Measurements from ENCODE around the gene JADE1. TPM values are rescaled to one million over a fixed set of nuclear protein-coding genes. Genes with fewer than 3 reads are reported as not detected.

Gene JADE1
- total RNA-seq, 1 experiment from 2014 or later = 192 TPM

GRCh38 chr4:128869776-128870509 is 60.4 kb downstream of the JADE1 start:
- H3K18ac ChIP-seq (ENCODE audit: insufficient read length, low read depth, low read length) = no peak overlapping the region
- H2BK120ac ChIP-seq (ENCODE audit: low read depth, low read length, poor library complexity, severe bottlenecking) = no peak overlapping the region
- no peaks in the 10 kb centered on the region for H3K9me3 ChIP-seq (ENCODE audit: control insufficient read depth, low read depth, low read length)
- H4K91ac ChIP-seq (ENCODE audit: insufficient read length, low read depth, low read length) = no peak overlapping the region
- no peak overlapping the region for H3K14ac ChIP-seq (ENCODE audit: insufficient read depth, low read length)
- H3K4me2 ChIP-seq (ENCODE audit: insufficient read depth, insufficient read length, low read length) = no peak overlapping the region
- peaks cover 2% of the 10 kb centered on the region for H3K79me1 ChIP-seq (ENCODE audit: insufficient read depth, low read depth, low read length, poor library complexity, severe bottlenecking)
- no peak overlapping the region for H3K9ac ChIP-seq (ENCODE audit: extremely low read depth, insufficient read length, low read length)
- no peak overlapping the region for H3T11ph ChIP-seq (ENCODE audit: low read length)
- H4K8ac ChIP-seq (replicated peaks; ENCODE audit: insufficient read length, low read depth, low read length) = no peak overlapping the region
- no peak overlapping the region for H3K23ac ChIP-seq (ENCODE audit: insufficient read length, low read depth, low read length)
- no peak overlapping the region for H2BK12ac ChIP-seq (ENCODE audit: insufficient read length, low read depth, low read length)
- H4K5ac ChIP-seq (ENCODE audit: insufficient read length, low read depth, low read length) = no peak overlapping the region
- peaks cover 2% of the 10 kb centered on the region for H4K20me1 ChIP-seq (ENCODE audit: control insufficient read depth, insufficient read depth, insufficient read length)
- no peak for DNase-seq
- Mint-ChIP-seq H3K27ac (peak overlapping the region; percentile 14 to 83 (median 56); a peak in 4 of 7 replicates), H3K27me3 (ENCODE audit: low read depth) (peaks cover 4% of the 10 kb centered on the region), H3K4me1 (peaks cover 32 to 56% of the 10 kb centered on the region in 2 experiments), H3K9me3 (no peaks in the 10 kb centered on the region), H3K36me3 (ENCODE audit: insufficient read depth in 1 of 3, low read depth in 3 of 3) (peaks cover 55 to 93% (median 82%) of the 10 kb centered on the region in 3 experiments; a peak in 6 of 7 replicates), H3K4me3 (no peak overlapping the region)
- no peak for TF ChIP-seq CTCF (conservative IDR thresholded peaks at IDR 0.05)
- no peak overlapping the region for H2AK5ac ChIP-seq (ENCODE audit: insufficient read length, low read length)
- H3K4me1 ChIP-seq (ENCODE audit: insufficient read depth, low read length) = peaks cover 4% of the 10 kb centered on the region; the same call in 1 of the 2 replicates
- WGBS (ENCODE audit: extremely low coverage, insufficient read length, low lambda C conversion rate) = no CpG with 5 or more reads among the region's 2 CpGs
- no peak overlapping the region for H2AFZ ChIP-seq (ENCODE audit: low read length)
- H2BK15ac ChIP-seq (ENCODE audit: low read depth, low read length) = no peak overlapping the region
- H2BK5ac ChIP-seq (ENCODE audit: insufficient read length, low read length) = no peak overlapping the region
- H3K4ac ChIP-seq (ENCODE audit: low read depth, low read length) = no peak overlapping the region
- H3K23me2 ChIP-seq (ENCODE audit: insufficient read length, low read depth, low read length, poor library complexity, severe bottlenecking) = no peaks in the 10 kb centered on the region
- peaks cover 7% of the 10 kb centered on the region; the same call in 1 of the 2 replicates for H3K79me2 ChIP-seq (ENCODE audit: insufficient read depth, low read length)
- H3K27ac ChIP-seq (ENCODE audit: insufficient read length, low read depth, low read length) = no peak overlapping the region
- no peaks in the 10 kb centered on the region for H3K27me3 ChIP-seq (ENCODE audit: insufficient read depth, low read length)
- no peak overlapping the region for H3K56ac ChIP-seq (ENCODE audit: insufficient read length, low read depth, low read length)
- no peak overlapping the region for H2BK20ac ChIP-seq (ENCODE audit: low read depth, low read length, poor library complexity, severe bottlenecking)

All from H9 (cell line).